ENCODE measurements around the gene FLT1.

Gene FLT1

DNA sequence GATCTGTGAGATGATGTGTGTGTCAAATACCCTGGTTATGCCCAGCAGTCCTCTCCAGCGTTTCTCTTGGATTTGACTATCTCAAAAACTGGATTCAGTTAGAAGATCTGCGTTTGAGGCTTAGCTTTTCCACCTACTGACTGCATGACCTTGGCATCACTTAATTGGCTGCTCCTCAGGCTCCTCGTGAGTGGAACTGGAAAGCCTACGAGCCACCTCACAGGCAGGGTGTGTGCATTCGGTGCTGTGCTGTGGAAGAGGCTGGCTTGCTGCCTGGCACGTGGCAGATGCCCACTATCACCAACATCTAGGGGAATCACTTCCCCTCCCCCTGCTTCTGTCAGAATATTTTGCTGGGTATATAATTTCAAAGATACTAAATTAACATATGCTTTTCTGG is 25.6 kb downstream of the FLT1 start:
- no peak for DNase-seq (ENCODE audit: low read depth)
- no peak overlapping the region for H3K4me3 ChIP-seq (ENCODE audit: low read depth, low read length)

GRCh38 chr13:28468023-28468915 is 26.7 kb downstream of the FLT1 start:
- no peak overlapping the region for H3K4me3 ChIP-seq (ENCODE audit: low read depth, low read length)
- no peak for DNase-seq (ENCODE audit: low read depth)

DNA sequence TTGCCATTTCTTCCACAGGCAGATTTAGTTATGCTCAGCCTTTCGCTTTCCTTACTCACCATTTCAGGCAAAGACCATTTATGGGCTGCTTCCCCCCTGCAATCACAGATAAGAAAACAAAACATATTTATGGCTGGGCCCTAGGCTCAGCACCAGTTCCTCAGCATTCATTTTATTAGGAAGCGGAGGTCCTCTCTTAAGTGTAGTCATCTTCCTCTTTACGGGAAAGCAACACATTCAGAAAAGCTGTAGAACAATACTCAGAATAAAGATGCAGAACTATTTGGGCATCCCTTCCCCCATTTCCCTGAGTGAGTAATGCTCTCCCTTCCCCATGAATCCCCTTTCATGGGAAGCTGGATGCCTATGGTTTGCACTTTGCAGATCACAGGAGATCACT is 27.9 kb downstream of the FLT1 start:
- no peak overlapping the region for H3K4me3 ChIP-seq (ENCODE audit: low read depth, low read length)
- DNase-seq (ENCODE audit: low read depth): no peak

GRCh38 chr13:28466151-28466550 is 28.8 kb downstream of the FLT1 start:
- H3K4me3 ChIP-seq (ENCODE audit: low read depth, low read length): no peak overlapping the region
- DNase-seq (ENCODE audit: low read depth): no peak

- H3K4me3 ChIP-seq (ENCODE audit: low read depth, low read length): no peak overlapping the region
- DNase-seq (ENCODE audit: low read depth): no peak
Observed at GRCh38 chr13:28464861-28465460, 30.0 kb downstream of the FLT1 start.

DNA sequence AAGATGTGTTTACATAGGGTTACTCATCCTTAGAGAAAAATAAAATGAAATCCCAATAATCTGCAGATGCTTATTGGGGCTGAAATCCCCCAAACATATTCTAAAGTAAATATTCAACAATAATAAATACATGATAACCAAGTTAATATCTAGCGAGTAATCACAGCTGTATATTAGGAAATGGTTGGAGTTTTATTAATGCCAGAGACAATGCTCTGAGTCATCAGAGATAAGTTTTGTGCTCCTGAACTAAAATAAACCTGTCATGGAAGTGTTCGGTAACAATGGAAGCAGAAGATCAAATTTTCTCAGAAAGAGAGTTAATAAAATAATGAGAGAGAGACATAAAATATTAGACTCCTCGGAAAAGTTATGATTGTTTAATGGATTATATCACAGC is 31.4 kb downstream of the FLT1 start:
- no peak overlapping the region for H3K4me3 ChIP-seq (ENCODE audit: low read depth, low read length)
- no peak for DNase-seq (ENCODE audit: low read depth)

DNA sequence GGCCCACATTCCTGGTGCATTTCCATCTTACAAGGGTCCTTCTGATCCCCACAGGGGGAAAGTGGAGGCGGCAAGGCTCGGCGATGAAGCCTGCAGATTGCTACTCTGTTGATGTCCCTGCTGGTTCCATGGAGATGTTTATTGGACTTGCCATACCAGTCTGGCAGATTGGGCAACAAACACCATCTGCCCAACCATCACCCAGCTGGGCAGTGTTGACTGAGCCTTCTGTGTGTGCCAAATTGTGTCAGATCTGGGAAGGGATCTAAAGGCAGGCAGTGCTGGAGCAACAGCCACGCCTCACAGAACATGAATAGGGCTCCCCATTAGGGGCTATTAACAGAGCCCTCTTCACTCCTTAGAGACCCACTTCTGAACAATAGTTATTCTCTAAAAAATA is 35.0 kb downstream of the FLT1 start:
- no peak for DNase-seq (ENCODE audit: low read depth)
- no peak overlapping the region for H3K4me3 ChIP-seq (ENCODE audit: low read depth, low read length)

- no peak overlapping the region for H3K4me3 ChIP-seq (ENCODE audit: low read depth, low read length)
- no peak for DNase-seq (ENCODE audit: low read depth)
Observed at GRCh38 chr13:28458608-28459007, 36.3 kb downstream of the FLT1 start.

DNA sequence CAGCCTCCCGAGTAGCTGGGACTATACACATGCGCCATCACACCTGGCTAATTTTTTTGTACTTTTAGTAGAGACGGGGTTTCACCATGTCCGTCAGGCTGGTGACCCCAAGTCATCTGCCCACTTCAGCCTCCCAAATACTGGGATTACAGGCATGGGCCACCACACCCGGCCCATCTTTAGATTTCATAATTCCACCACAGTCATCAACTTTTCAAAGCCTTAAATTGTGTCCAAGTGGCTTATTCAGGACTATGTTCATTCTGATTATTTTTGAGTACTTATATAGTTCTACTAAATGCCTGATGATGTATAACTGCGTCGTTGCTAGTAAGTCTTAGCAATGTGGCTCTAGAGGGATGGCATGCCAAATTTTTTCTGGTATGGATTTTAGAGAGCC is 36.9 kb downstream of the FLT1 start:
- DNase-seq (ENCODE audit: low read depth): no peak
- no peak overlapping the region for H3K4me3 ChIP-seq (ENCODE audit: low read depth, low read length)

DNA sequence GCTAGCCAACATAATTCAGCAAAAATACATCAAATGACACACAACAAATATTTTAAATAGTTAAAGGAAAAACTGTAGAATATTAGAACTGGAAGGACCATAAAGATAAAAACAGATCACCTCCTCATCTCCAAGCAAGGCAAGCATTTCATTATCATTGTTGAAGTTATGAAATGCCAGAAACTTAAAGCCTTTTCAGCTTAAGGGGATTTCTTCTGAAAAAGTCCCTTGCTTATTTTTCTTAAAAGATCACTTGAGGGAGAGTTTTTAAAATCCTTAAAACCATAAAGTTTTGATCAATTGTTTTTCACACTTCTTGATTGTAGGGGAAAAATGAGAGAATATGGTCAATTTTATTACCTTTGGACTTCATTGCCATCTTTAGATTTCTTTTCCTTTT is 37.4 kb downstream of the FLT1 start:
- DNase-seq (ENCODE audit: low read depth): no peak
- no peak overlapping the region for H3K4me3 ChIP-seq (ENCODE audit: low read depth, low read length)

- DNase-seq (ENCODE audit: low read depth): no peak
- no peak overlapping the region for H3K4me3 ChIP-seq (ENCODE audit: low read depth, low read length)
Observed at GRCh38 chr13:28455580-28456194, 39.2 kb downstream of the FLT1 start.

DNA sequence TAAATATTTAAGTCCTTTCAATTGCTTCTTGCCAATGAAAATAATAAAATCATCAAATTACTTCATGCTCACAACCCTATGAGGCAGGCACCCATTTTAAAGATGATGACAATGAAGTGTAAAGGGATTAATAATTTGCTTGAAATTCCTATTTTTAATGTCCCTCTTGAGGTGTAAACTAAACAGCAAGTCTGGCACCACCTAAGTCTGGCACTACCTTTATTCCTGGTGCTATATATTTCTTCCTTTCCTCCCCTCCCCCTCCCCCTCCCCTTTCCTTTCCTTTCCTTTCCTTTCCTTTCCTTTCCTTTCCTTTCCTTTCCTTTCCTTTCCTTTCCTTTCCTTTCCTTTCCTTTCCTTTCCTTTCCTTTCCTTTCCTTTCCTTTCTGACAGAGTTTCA is 42.2 kb downstream of the FLT1 start:
- DNase-seq (ENCODE audit: low read depth): no peak
- H3K4me3 ChIP-seq (ENCODE audit: low read depth, low read length): no peak overlapping the region

DNA sequence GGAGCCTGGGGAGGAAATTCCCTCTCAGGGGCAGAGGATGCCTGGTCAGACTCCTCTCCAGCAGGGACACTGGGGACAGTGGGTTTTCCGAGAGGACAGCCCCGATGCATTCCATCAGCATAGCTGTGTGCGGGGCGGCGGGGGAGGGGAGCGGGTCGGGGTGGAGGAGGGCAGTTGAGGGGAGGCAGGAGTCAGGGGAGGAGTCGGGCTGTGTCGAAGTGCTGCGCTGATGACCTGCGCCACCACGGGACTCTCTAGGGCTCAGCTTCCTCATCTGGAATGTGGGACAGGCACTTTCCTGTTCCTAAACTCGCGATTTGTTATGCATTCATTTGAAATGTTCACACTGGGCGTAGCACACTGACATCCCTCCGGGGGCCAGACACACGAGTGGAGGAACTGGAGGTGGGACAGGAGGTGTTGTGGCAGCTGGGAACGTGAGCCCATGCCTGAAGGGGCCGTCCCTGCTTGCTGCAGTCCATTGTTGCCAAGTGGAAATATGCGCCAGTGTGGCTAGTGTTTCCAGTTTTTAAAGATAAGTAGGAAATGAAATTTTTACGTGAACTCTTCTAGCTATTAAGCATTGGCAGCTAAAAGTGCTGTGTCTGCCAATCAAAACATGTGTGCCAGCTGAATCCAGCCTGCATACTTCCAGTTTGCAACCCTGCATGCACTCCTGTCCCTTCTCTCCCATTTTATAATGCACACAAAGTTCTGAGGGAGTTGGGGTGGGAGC is 43.3 kb downstream of the FLT1 start:
- no peak overlapping the region for H3K4me3 ChIP-seq (ENCODE audit: low read depth, low read length)

GRCh38 chr13:28449826-28450773 is 44.8 kb downstream of the FLT1 start:
- no peak for DNase-seq (ENCODE audit: low read depth)
- no peak overlapping the region for H3K4me3 ChIP-seq (ENCODE audit: low read depth, low read length)

More for the DNA sequence above, 43.3 kb downstream of the FLT1 start:
- no peak for DNase-seq (ENCODE audit: low read depth)

DNA sequence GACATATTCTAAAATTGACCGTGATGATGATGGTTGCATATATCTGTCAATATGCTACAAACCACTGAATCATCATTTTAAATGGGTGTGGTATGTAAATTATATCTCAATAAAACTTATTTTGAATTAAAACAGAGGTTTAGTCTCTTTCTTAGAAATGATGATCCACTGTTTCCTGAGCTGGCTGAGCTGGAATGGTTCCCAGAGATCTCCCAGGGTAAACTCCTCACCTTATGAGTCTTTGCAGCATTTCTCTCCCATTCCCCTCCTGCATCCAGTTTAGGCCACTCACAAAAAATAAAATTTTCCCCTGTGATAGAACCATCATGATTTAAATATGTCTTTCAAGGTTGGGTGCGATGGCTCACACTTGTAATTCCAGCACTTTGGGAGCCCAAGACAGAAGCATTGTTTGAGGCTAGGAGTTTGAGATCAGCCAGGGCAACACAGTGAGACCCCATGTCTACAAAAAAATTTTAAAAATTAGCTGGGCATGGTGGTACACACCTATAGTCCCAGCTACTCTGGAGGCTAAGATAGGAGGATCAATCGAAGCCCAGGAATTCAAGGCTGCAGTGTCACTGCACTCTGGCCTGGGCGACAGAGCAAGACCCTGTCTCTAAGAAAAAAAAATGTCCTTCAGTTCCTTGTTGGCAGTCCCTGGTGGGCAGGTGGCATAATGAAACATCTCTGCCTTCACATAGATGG is 46.1 kb downstream of the FLT1 start:
- no peak for DNase-seq (ENCODE audit: low read depth)
- no peak overlapping the region for H3K4me3 ChIP-seq (ENCODE audit: low read depth, low read length)

- DNase-seq (ENCODE audit: low read depth): no peak
- no peak overlapping the region for H3K4me3 ChIP-seq (ENCODE audit: low read depth, low read length)
Observed at GRCh38 chr13:28447989-28448388, 46.9 kb downstream of the FLT1 start.

DNA sequence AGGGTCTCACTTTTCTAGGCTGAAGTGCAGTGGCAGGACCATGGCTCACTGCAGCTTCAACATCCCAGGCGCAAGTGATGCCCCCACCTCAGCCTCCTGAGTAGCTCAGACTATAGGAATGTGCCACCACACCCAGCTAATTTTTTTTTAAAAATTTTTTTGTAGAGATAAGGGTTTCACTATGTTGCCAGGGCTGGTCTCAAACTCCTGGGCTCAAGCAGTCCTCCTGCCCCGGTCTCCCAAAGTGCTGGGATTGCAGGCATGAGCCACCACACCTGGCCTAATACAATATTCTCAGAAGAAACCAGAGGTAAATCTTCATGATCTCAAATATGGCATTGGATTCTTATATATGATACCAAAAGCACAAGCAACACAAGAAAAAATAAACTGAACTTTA is 47.7 kb downstream of the FLT1 start:
- no peak for DNase-seq (ENCODE audit: low read depth)
- no peak overlapping the region for H3K4me3 ChIP-seq (ENCODE audit: low read depth, low read length)

DNA sequence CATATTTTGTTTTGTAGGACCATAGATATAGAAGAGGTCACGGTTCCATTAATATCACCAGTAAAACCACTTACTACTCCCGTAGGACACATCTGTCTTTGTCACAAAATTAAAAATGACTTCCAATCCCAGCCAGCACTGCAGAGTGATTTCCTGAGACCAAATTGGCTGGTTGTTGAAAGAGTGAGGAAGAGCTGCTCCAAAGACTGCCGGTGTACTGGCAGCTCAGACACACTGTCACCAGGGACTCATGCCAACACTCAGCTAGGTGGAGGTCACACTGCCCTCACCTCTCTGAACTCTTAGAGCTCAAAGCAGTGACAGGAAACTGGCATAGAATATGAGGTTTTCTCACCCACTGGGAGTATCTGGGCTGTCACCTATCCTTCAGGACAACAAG is 52.1 kb downstream of the FLT1 start:
- no peak for DNase-seq (ENCODE audit: low read depth)
- no peak overlapping the region for H3K4me3 ChIP-seq (ENCODE audit: low read depth, low read length)

Measured in skeletal muscle cell (primary cell).